ENCODE results near the gene SIGLEC15.
A peak's percentile ranks its signal among the peaks of the same experiment; 100 is the strongest.
"Not testable (repeated sequence)": the region's sequence is repeated elsewhere in the genome, so short reads cannot be mapped to it uniquely, and the experiment has no call there.

The SIGLEC15 gene

GRCh38 chr18:45821711-45822110 lies 3.8 kb upstream of the SIGLEC15 start:
- no peak overlapping the region for H3K27ac ChIP-seq (ENCODE audit: low read length)
- H3K4me3 ChIP-seq (ENCODE audit: low read depth in 1 of 2, low read length in 2 of 2): no peak overlapping the region
- H3K4me1 ChIP-seq (ENCODE audit: control insufficient read depth in 1 of 2, insufficient read depth in 2 of 2, low read length in 2 of 2): no peaks in the 10 kb centered on the region
- no peaks in the 10 kb centered on the region for H3K9me3 ChIP-seq (ENCODE audit: control insufficient read depth in 1 of 2, low read length in 2 of 2)
- no peaks in the 10 kb centered on the region for H3K27me3 ChIP-seq (ENCODE audit: low read depth, low read length)
- no peaks in the 10 kb centered on the region for H3K36me3 ChIP-seq (ENCODE audit: control insufficient read depth in 1 of 2, insufficient read depth in 2 of 2, low read length in 2 of 2)

GRCh38 chr18:45826084-45826483 lies 609 bp downstream of the SIGLEC15 start:
- no peak overlapping the region for H3K4me3 ChIP-seq (ENCODE audit: low read depth in 1 of 2, low read length in 2 of 2)
- peaks cover 15 to 22% of the 10 kb centered on the region in 2 donors for H3K4me1 ChIP-seq (ENCODE audit: control insufficient read depth in 1 of 2, insufficient read depth in 2 of 2, low read length in 2 of 2)
- H3K36me3 ChIP-seq (ENCODE audit: control insufficient read depth in 1 of 2, insufficient read depth in 2 of 2, low read length in 2 of 2): no peaks in the 10 kb centered on the region
- H3K27ac ChIP-seq (ENCODE audit: low read length): no peak overlapping the region
- H3K9me3 ChIP-seq (ENCODE audit: control insufficient read depth in 1 of 2, low read length in 2 of 2): no peaks in the 10 kb centered on the region
- H3K27me3 ChIP-seq (ENCODE audit: low read depth, low read length): no peaks in the 10 kb centered on the region

- H3K4me1 ChIP-seq (ENCODE audit: control insufficient read depth in 1 of 2, insufficient read depth in 2 of 2, low read length in 2 of 2): peaks cover 15 to 22% of the 10 kb centered on the region in 2 donors
- H3K9me3 ChIP-seq (ENCODE audit: control insufficient read depth in 1 of 2, low read length in 2 of 2); H3K27me3 ChIP-seq (ENCODE audit: low read depth, low read length); H3K36me3 ChIP-seq (ENCODE audit: control insufficient read depth in 1 of 2, insufficient read depth in 2 of 2, low read length in 2 of 2); H3K27ac ChIP-seq (ENCODE audit: low read length); H3K4me3 ChIP-seq (ENCODE audit: low read depth in 1 of 2, low read length in 2 of 2): not testable (repeated sequence)
Observed at GRCh38 chr18:45826716-45827115, 1.2 kb downstream of the SIGLEC15 start.

GRCh38 chr18:45828917-45829811 lies 3.7 kb downstream of the SIGLEC15 start:
- Histone ChIP-seq H3K27ac (ENCODE audit: low read length) (peak overlapping the region; percentile 75), H3K4me1 (ENCODE audit: control insufficient read depth in 1 of 2, insufficient read depth in 2 of 2, low read length in 2 of 2) (peaks cover 15 to 22% of the 10 kb centered on the region in 2 donors), H3K27me3 (ENCODE audit: low read depth, low read length) (no peaks in the 10 kb centered on the region), H3K4me3 (ENCODE audit: low read depth in 1 of 2, low read length in 2 of 2) (peak overlapping the region in 1 of 2 donors; percentile 0), H3K9me3 (ENCODE audit: control insufficient read depth in 1 of 2, low read length in 2 of 2) (no peaks in the 10 kb centered on the region), H3K36me3 (ENCODE audit: control insufficient read depth in 1 of 2, insufficient read depth in 2 of 2, low read length in 2 of 2) (no peaks in the 10 kb centered on the region)

- Histone ChIP-seq H3K4me1 (ENCODE audit: control insufficient read depth in 1 of 2, insufficient read depth in 2 of 2, low read length in 2 of 2) (peaks cover 15 to 22% of the 10 kb centered on the region in 2 donors), H3K9me3 (ENCODE audit: control insufficient read depth in 1 of 2, low read length in 2 of 2) (no peaks in the 10 kb centered on the region), H3K27me3 (ENCODE audit: low read depth, low read length) (no peaks in the 10 kb centered on the region), H3K36me3 (ENCODE audit: control insufficient read depth in 1 of 2, insufficient read depth in 2 of 2, low read length in 2 of 2) (no peaks in the 10 kb centered on the region), H3K27ac (ENCODE audit: low read length) (peak overlapping the region; percentile 58), H3K4me3 (ENCODE audit: low read depth in 1 of 2, low read length in 2 of 2) (no peak overlapping the region)
Observed at GRCh38 chr18:45829855-45830254, 4.4 kb downstream of the SIGLEC15 start.

- no peaks in the 10 kb centered on the region for H3K27me3 ChIP-seq (ENCODE audit: low read depth, low read length)
- no peak overlapping the region for H3K27ac ChIP-seq (ENCODE audit: low read length)
- peaks cover 15 to 26% of the 10 kb centered on the region in 2 donors for H3K4me1 ChIP-seq (ENCODE audit: control insufficient read depth in 1 of 2, insufficient read depth in 2 of 2, low read length in 2 of 2)
- H3K36me3 ChIP-seq (ENCODE audit: control insufficient read depth in 1 of 2, insufficient read depth in 2 of 2, low read length in 2 of 2): no peaks in the 10 kb centered on the region
- no peaks in the 10 kb centered on the region for H3K9me3 ChIP-seq (ENCODE audit: control insufficient read depth in 1 of 2, low read length in 2 of 2)
- H3K4me3 ChIP-seq (ENCODE audit: low read depth in 1 of 2, low read length in 2 of 2): no peak overlapping the region
Observed at GRCh38 chr18:45830917-45831316, 5.4 kb downstream of the SIGLEC15 start.

- Histone ChIP-seq H3K27ac (ENCODE audit: low read length) (no peak overlapping the region), H3K9me3 (ENCODE audit: control insufficient read depth in 1 of 2, low read length in 2 of 2) (no peaks in the 10 kb centered on the region), H3K36me3 (ENCODE audit: control insufficient read depth in 1 of 2, insufficient read depth in 2 of 2, low read length in 2 of 2) (no peaks in the 10 kb centered on the region), H3K27me3 (ENCODE audit: low read depth, low read length) (peaks cover 14% of the 10 kb centered on the region), H3K4me1 (ENCODE audit: control insufficient read depth in 1 of 2, insufficient read depth in 2 of 2, low read length in 2 of 2) (peaks cover 14 to 22% of the 10 kb centered on the region in 2 donors), H3K4me3 (ENCODE audit: low read depth in 1 of 2, low read length in 2 of 2) (no peak overlapping the region)
Observed at GRCh38 chr18:45833846-45834245, 8.4 kb downstream of the SIGLEC15 start.

GRCh38 chr18:45834306-45834705 lies 8.8 kb downstream of the SIGLEC15 start:
- no peak overlapping the region for H3K27ac ChIP-seq (ENCODE audit: low read length)
- peaks cover 19% of the 10 kb centered on the region for H3K27me3 ChIP-seq (ENCODE audit: low read depth, low read length)

GRCh38 chr18:45835057-45835636 lies 9.7 kb downstream of the SIGLEC15 start:
- Histone ChIP-seq H3K27ac (ENCODE audit: low read length) (no peak overlapping the region), H3K4me1 (ENCODE audit: control insufficient read depth in 1 of 2, insufficient read depth in 2 of 2, low read length in 2 of 2) (peaks cover 7 to 24% of the 10 kb centered on the region in 2 donors)

More at GRCh38 chr18:45834306-45834705, 8.8 kb downstream of the SIGLEC15 start:
- Histone ChIP-seq H3K4me3 (ENCODE audit: low read depth in 1 of 2, low read length in 2 of 2) (no peak overlapping the region), H3K9me3 (ENCODE audit: control insufficient read depth in 1 of 2, low read length in 2 of 2) (no peaks in the 10 kb centered on the region), H3K4me1 (ENCODE audit: control insufficient read depth in 1 of 2, insufficient read depth in 2 of 2, low read length in 2 of 2) (peaks cover 14 to 24% of the 10 kb centered on the region in 2 donors), H3K36me3 (ENCODE audit: control insufficient read depth in 1 of 2, insufficient read depth in 2 of 2, low read length in 2 of 2) (no peaks in the 10 kb centered on the region)

GRCh38 chr18:45836242-45837205 lies 11.0 kb downstream of the SIGLEC15 start:
- no peaks in the 10 kb centered on the region for H3K9me3 ChIP-seq (ENCODE audit: control insufficient read depth in 1 of 2, low read length in 2 of 2)
- H3K36me3 ChIP-seq (ENCODE audit: control insufficient read depth in 1 of 2, insufficient read depth in 2 of 2, low read length in 2 of 2): no peaks in the 10 kb centered on the region
- peaks cover 7 to 24% of the 10 kb centered on the region in 2 donors for H3K4me1 ChIP-seq (ENCODE audit: control insufficient read depth in 1 of 2, insufficient read depth in 2 of 2, low read length in 2 of 2)
- no peak overlapping the region for H3K4me3 ChIP-seq (ENCODE audit: low read depth in 1 of 2, low read length in 2 of 2)
- peaks cover 20% of the 10 kb centered on the region for H3K27me3 ChIP-seq (ENCODE audit: low read depth, low read length)
- H3K27ac ChIP-seq (ENCODE audit: low read length): peak overlapping the region; percentile 82

More at GRCh38 chr18:45835057-45835636, 9.7 kb downstream of the SIGLEC15 start:
- Histone ChIP-seq H3K27me3 (ENCODE audit: low read depth, low read length) (peaks cover 20% of the 10 kb centered on the region), H3K36me3 (ENCODE audit: control insufficient read depth in 1 of 2, insufficient read depth in 2 of 2, low read length in 2 of 2) (no peaks in the 10 kb centered on the region), H3K4me3 (ENCODE audit: low read depth in 1 of 2, low read length in 2 of 2) (no peak overlapping the region), H3K9me3 (ENCODE audit: control insufficient read depth in 1 of 2, low read length in 2 of 2) (no peaks in the 10 kb centered on the region)
